HL-60/S4 treated with retinoic acid at 250 ng/mL for 4 days and 3 days (cell line): Measurements from ENCODE around the gene CCDC63.

ENCODE experiments used
- in situ Hi-C: fragments of 300-500 bp; cut with MboI; formaldehyde crosslinking; loops from 2 replicates; pipeline ENCODE4 v1.7.0; 2022; ENCODE audit warnings: low sequenced_read_pairs

Gene CCDC63

DNA sequence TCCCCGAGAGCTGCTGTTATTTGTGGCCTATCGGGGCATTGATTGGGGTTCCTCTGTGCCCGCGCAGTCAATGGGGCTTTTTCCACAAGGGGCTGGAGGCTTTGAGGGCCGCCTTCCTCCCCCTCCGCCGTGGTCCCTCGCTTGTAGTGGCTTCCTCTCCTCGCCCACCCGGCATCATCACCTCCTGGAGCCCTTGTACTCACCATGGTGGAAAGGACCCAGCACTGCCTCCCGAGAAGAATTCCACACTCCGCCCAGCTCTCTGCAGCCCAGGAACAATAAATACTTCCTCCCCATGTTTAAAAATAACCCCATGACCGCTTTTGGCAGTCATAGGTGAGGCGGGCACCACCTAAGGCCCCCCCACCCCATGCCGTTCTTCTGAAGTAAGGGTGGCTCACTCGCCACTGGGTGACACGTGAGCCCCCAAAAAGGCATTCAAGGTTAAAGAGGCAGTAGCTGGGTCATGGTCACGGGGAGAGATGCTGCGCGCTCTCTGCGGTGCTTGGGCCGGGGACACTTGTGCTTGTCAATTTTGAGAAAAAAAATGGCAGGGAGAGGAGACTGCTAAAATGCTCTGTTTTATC, 73.6 kb downstream of the CCDC63 start, which contains the start of gene MYL2:
Gene MYL2 (minus strand): TSS at position 256 of the 587 bp plus-strand sequence. CDS start 50 bp downstream, at position 206.
- in situ Hi-C loops = no loop called here

DNA sequence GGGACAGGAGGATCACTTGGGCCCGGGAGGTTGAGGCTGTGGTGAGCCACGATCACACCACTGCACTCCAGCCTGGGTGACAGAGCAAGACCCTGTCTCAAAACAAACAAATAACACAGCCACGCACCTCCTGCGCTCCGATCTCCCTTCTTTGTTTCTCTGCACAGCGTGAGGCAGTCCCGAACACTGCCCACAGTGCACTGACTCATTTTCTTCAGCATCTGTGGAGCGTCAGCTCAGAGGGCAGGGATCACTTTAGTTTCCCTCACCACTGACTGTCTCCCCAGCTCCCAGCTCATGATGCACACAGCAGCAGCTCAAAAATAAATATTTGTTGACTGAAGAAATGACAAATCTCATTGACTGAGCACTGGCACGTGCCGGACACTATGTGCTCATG, 74.5 kb downstream of the CCDC63 start:
- in situ Hi-C loops = no loop called here

- in situ Hi-C loops = no loop called here
Observed at GRCh38 chr12:110922652-110923051, 75.9 kb downstream of the CCDC63 start.

DNA sequence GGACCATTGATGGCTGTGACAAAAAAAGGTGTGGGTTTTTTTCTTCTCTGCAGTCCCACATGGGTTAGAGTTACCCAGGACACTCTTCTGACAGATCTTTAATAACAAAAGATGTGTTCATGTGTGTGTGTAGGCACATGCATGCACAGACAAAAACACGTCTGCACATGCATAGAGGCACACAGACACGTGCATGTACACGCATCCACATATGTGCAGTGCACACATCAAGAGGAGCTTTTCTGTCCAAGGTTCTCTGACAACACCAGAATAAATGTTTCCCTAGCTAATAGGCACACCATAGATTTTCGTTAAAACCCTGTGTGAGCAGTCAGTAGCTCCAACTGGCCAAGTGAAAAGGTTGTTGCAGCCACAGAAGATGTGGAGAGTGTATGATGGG, 76.4 kb downstream of the CCDC63 start:
- in situ Hi-C loops = no loop called here

DNA sequence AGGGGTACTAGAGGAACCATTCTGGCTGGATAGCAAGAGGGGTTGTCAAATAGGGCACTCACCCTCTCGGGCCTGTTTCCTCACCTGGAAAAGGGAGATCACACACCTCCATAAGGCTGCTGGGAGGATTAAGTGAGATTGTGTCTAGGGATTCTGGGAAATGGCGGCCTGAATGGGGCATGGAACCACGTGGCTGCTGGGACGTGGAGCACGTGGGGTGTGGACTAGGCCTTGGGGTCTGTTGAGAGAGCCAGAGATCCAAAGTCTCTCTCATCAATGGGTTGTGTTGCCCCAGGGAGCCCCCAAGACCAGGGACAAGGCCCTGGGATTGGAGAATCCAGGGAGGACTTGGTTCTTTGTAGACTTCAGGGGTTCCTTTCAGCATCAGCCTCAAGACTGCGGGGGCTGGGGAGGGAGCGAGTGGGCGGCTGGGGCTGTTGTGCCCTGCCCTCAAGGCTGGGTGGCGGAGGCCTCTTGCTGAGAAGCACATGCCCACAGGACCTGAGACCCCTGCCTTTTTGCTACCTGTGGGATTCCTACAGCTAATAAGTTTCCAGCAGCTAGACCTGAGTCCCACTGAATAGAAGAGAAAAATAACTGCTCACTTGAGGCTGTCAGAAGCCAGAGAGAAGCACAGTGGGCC, 77.0 kb downstream of the CCDC63 start:
- in situ Hi-C loops = no loop called here

- in situ Hi-C loops = loop anchor here (25.0 kb wide), 1 partner anchor 360 kb away; no protein-coding TSS in a partner anchor
Observed at GRCh38 chr12:110927546-110927945, 80.8 kb downstream of the CCDC63 start.

GRCh38 chr12:110928700-110929099, 81.9 kb downstream of the CCDC63 start:
- in situ Hi-C loops = loop anchor here (25.0 kb wide), 1 partner anchor 359 kb away; no protein-coding TSS in a partner anchor

DNA sequence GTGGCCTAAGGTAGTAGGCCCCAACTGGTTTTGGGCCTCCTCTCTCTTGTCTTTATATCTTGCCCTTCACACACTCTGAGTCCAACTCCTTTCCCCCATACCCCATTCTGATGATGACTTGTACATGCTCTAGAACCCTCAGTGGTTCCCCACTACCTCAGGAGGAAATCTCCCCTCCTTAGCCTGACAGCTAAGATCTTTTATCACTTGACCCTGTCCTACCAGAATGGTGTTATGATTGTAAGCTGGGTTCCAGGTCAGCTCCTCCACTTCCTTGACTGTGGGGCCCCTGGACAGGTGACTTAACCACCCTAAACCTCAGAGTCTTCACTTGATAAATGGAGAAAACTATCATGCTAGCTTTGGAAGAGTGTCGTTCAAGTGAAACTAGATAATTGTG, 83.0 kb downstream of the CCDC63 start:
- in situ Hi-C loops = loop anchor here (25.0 kb wide), 1 partner anchor 357 kb away; no protein-coding TSS in a partner anchor

- in situ Hi-C loops = loop anchor here (25.0 kb wide), 1 partner anchor 357 kb away; no protein-coding TSS in a partner anchor
Observed at GRCh38 chr12:110930348-110931314, 83.8 kb downstream of the CCDC63 start.

GRCh38 chr12:110931315-110931728, 84.5 kb downstream of the CCDC63 start:
- in situ Hi-C loops = loop anchor here (25.0 kb wide), 1 partner anchor 356 kb away; no protein-coding TSS in a partner anchor

DNA sequence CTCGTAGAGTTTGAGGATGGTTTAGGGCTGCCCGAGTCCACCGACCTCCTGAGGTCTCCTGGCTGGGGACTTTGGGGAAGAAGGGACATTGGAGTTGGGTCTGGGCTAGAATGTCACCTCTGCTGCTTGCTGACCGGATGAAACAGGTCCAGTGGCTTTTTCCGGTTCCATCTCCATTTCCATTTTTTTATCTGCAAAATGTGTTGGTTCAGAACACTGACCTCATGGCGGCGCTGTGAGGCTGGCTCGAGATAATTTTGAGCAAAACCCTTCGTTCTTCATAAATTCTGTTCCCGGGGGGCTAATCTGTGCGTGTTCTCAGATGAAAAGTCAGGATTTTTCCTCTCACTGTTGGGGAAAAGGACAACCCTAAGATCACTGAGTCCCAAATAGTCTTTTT, 85.3 kb downstream of the CCDC63 start:
- in situ Hi-C loops = loop anchor here (25.0 kb wide), 1 partner anchor 355 kb away; no protein-coding TSS in a partner anchor

DNA sequence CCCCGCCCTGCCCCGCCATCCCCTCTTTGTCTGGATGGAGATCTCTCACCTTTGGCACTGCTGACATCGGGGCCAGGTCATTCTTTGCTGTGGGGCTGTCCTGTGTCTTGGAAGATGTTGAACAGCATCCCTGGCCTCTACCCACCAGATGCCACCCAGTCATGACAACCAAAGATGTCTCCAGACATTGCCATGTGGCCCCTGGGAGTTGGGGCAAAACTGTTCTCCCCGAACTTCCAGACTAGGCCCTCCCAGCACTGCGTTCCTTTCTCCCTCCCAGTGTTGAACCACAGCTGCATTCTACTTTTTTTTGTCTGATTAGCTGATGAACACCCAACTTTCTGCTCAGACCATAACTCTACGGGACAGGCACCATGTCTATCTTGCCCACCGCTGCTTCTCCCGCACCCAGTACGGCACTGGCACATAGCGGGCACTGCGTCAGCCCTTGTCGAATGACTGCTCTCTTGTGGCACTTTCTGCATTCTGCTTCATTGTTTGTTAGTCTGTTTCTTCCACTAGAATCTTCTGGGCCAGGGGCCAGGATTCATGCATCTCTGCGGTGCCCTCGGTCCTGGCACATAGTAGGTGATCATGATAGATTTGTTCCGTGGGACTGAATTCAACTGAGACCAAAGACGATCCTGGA, 86.7 kb downstream of the CCDC63 start:
- in situ Hi-C loops = loop anchor here (25.0 kb wide), 1 partner anchor 354 kb away; no protein-coding TSS in a partner anchor

DNA sequence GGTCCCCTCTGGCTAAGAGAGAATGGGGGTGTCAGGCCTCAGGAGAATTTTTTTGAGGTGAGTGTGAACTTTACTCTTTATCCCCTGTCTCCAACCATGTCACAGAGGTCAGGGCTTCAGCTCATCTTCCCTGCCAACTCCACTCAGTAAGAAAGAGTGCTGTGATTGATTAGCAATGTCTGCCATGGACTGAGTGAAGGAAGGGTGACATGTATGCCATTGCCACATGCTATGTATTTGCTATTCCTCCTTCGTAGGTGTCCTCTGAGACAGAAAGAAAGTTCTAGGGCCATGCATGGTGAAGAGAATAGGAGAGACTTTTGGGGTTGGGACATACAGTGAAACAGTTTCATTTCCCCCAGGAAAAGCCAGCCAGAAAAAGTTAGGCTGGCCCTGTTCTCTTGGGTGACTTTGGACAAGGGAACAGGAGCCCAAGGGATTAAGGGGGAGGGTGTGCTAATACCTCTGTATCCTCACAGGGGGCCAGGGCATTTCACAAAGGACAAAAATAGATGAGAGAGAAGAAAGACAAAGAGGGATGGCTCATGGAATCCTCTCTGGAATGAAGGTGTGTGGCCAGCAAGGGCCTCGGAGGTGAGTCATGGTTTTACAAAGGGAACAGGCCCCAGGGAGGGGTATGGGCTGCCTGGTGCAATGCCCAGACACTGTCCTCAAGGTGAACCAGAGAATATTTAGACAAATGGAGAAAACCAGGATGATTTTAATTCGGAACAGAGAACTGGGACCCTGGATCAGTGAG, 87.5 kb downstream of the CCDC63 start:
- in situ Hi-C loops = loop anchor here (25.0 kb wide), 1 partner anchor 353 kb away; no protein-coding TSS in a partner anchor

- in situ Hi-C loops = loop anchor here (25.0 kb wide), 1 partner anchor 352 kb away; no protein-coding TSS in a partner anchor
Observed at GRCh38 chr12:110935588-110935987, 88.8 kb downstream of the CCDC63 start.

DNA sequence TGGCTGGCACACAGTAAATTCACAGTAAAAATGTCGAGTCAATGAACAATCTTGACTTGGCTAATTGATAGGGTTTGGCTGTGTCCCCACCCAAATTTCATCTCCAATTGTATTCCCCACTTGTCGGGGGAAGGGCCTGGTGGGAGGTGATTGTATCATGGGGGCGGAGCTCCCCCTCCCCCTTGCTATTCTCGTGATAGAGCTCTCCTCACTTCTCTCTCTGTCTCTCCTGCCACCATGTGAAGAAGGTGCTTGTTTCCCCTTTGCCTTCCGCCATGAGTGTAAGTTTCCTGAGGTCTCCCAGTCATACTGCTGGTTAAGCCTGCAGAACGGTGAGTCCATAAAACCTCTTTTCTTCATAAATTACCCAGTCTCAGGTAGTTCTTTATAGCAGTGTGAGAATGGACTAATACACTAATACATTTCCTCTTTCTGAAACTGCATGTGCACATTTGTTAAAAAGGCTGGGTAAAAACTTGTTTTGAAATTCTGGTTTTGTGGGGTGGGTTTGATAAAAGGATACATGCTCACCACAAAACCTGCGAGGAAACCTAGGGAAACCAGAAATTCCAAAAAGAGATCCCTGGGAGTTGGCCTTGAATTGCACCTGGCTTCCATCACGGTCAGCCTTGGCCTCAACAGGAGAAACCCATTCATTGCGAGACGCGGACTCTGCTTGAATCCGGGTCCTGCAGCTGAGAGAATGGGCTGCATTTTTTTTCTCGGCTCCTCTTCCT, 89.7 kb downstream of the CCDC63 start:
- in situ Hi-C loops = loop anchor here (25.0 kb wide), 1 partner anchor 351 kb away; no protein-coding TSS in a partner anchor

- in situ Hi-C loops = loop anchor here (25.0 kb wide), 1 partner anchor 350 kb away; no protein-coding TSS in a partner anchor
Observed at GRCh38 chr12:110937104-110937641, 90.4 kb downstream of the CCDC63 start.

- in situ Hi-C loops = loop anchor here (25.0 kb wide), 1 partner anchor 347 kb away; no protein-coding TSS in a partner anchor
Observed at GRCh38 chr12:110940296-110940695, 93.5 kb downstream of the CCDC63 start.

GRCh38 chr12:110940933-110941332, 94.1 kb downstream of the CCDC63 start:
- in situ Hi-C loops = loop anchor here (25.0 kb wide), 1 partner anchor 346 kb away; no protein-coding TSS in a partner anchor
